GM08714 (cell line): Measurements from ENCODE around the gene MYO1H.
"Not testable (repeated sequence)": the region's sequence is repeated elsewhere in the genome, so short reads cannot be mapped to it uniquely, and the experiment has no call there.

Experiments used
- H3K4me3 ChIP-seq: fragments of 200-500 bp; sonication (Bioruptor generic); 2 replicates; pipeline ENCODE4 v1.5.1; 2014; ENCODE audit warnings: mild to moderate bottlenecking, low read length, inconsistent platforms
- ZNF274 ChIP-seq: IDR thresholded peaks from 2 replicates; pipeline ENCODE4 v1.6.1; 2012; ENCODE audit warnings: mild to moderate bottlenecking, low read depth, low read length

Gene MYO1H

GRCh38 chr12:109418848-109419480 lies 71.3 kb downstream of the MYO1H start:
- H3K4me3 ChIP-seq, result no peak overlapping the region
- no peak for TF ChIP-seq ZNF274

GRCh38 chr12:109421355-109422087 lies 73.8 kb downstream of the MYO1H start:
- H3K4me3 ChIP-seq, result no peak overlapping the region
- TF ChIP-seq ZNF274, result no peak

GRCh38 chr12:109422251-109422650 lies 74.6 kb downstream of the MYO1H start:
- H3K4me3 ChIP-seq, result no peak overlapping the region
- no peak for TF ChIP-seq ZNF274

- no peak for TF ChIP-seq ZNF274
- H3K4me3 ChIP-seq, result no peak overlapping the region
These were observed 75.7 kb downstream of the MYO1H start for GRCh38 chr12:109423392-109423791.

- no peak for TF ChIP-seq ZNF274
- H3K4me3 ChIP-seq, result no peak overlapping the region
These were observed 80.4 kb downstream of the MYO1H start for GRCh38 chr12:109428037-109428629.

GRCh38 chr12:109428804-109429203 lies 81.1 kb downstream of the MYO1H start:
- not testable (repeated sequence) for H3K4me3 ChIP-seq

GRCh38 chr12:109430244-109430643 lies 82.5 kb downstream of the MYO1H start:
- no peak for TF ChIP-seq ZNF274
- H3K4me3 ChIP-seq, result no peak overlapping the region

- TF ChIP-seq ZNF274, result no peak
- no peak overlapping the region for H3K4me3 ChIP-seq
These were observed 84.7 kb downstream of the MYO1H start for GRCh38 chr12:109432431-109432830.

- TF ChIP-seq ZNF274, result no peak
- H3K4me3 ChIP-seq, result no peak overlapping the region
These were observed 85.2 kb downstream of the MYO1H start for GRCh38 chr12:109432842-109433304.

GRCh38 chr12:109433618-109434017 lies 85.9 kb downstream of the MYO1H start:
- no peak for TF ChIP-seq ZNF274

GRCh38 chr12:109434582-109434981 lies 86.9 kb downstream of the MYO1H start:
- H3K4me3 ChIP-seq, result no peak overlapping the region
- TF ChIP-seq ZNF274, result no peak

More at GRCh38 chr12:109433618-109434017, 85.9 kb downstream of the MYO1H start:
- no peak overlapping the region for H3K4me3 ChIP-seq

GRCh38 chr12:109435428-109436187 lies 87.9 kb downstream of the MYO1H start:
- TF ChIP-seq ZNF274, result no peak

GRCh38 chr12:109436188-109436560 lies 88.5 kb downstream of the MYO1H start:
- H3K4me3 ChIP-seq, result no peak overlapping the region
- no peak for TF ChIP-seq ZNF274

More at GRCh38 chr12:109435428-109436187, 87.9 kb downstream of the MYO1H start:
- no peak overlapping the region for H3K4me3 ChIP-seq

GRCh38 chr12:109439181-109439580 lies 91.5 kb downstream of the MYO1H start:
- no peak for TF ChIP-seq ZNF274
- no peak overlapping the region for H3K4me3 ChIP-seq

GRCh38 chr12:109439951-109440350 lies 92.3 kb downstream of the MYO1H start:
- not testable (repeated sequence) for H3K4me3 ChIP-seq
